Epithelial cell of proximal tubule (primary cell): ENCODE results near the gene SLC5A2. TPM values are rescaled to one million over a fixed set of nuclear protein-coding genes. Genes with fewer than 3 reads are reported as not detected.
"Not testable (repeated sequence)": the region's sequence is repeated elsewhere in the genome, so short reads cannot be mapped to it uniquely, and the experiment has no call there.

Experiments used
- DNase-seq: peaks from one replicate; pipeline ENCODE4 v3.0.0-alpha.2; 2011; ENCODE audit warnings: low read depth
- H3K4me3 ChIP-seq: 2 replicates; pipeline ENCODE4 v1.5.1; 2011; ENCODE audit warnings: low read depth, mild to moderate bottlenecking, low read length
- CTCF ChIP-seq: conservative IDR thresholded peaks from 2 replicates; pipeline ENCODE4 v1.5.1; 2012; ENCODE audit warnings: low read depth, mild to moderate bottlenecking, low read length
- total RNA-seq: library from RNA; depleted of rRNA; stranded (reverse); fragments of >200 nt; gene quantifications from 2 replicates; pipeline ENCODE4 v1.2.3, GENCODE V29; 2015

The SLC5A2 gene
- total RNA-seq, 1 donor from 2014 or later = not detected

GRCh38 chr16:31441956-31442355 is 41.0 kb upstream of the SLC5A2 start:
- DNase-seq = no peak
- peak overlapping the region; percentile 80 for H3K4me3 ChIP-seq
- no peak for TF ChIP-seq CTCF

DNA sequence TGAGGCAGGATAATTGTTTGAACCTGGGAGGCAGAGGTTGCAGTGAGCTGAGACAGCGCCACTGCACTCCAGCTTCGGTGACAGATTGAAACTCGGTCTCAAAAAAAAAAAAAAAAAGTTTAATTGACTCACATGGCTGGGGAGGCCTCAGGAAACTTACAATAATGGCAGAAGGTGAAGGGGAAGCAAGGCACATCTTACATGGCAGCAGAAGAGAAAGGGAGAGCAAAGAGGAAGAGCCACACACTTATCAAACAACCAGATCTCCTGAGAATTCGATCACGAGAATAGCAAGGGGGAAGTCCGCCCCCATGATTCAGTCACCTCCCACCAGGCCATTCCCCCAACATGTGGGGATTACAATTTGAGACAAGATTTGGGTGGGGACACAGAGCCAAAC is 37.0 kb upstream of the SLC5A2 start:
- not testable (repeated sequence) for DNase-seq, H3K4me3 ChIP-seq

DNA sequence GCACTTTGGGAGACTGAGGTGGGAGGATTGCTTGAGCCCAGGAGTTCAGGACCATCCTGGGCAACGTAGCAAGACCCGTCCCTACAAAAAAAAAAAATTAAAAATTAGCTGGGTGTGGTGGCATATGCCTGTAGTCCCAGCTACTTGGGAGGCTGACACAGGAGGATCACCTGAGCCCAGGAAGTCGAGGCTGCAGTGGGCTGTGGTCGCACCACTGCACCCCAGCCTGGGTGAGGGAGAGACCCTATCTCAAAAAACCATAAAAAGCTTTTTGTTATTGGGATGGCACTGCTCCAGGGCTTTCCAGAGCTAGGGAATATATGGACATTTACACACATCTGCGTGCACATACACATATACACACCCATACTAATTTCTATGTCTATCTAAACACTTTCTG is 31.7 kb upstream of the SLC5A2 start:
- no peak overlapping the region for H3K4me3 ChIP-seq
- DNase-seq = no peak
- no peak for TF ChIP-seq CTCF

GRCh38 chr16:31451681-31452351 is 31.1 kb upstream of the SLC5A2 start:
- DNase-seq = no peak
- no peak overlapping the region for H3K4me3 ChIP-seq
- peak; percentile 68 for TF ChIP-seq CTCF

DNA sequence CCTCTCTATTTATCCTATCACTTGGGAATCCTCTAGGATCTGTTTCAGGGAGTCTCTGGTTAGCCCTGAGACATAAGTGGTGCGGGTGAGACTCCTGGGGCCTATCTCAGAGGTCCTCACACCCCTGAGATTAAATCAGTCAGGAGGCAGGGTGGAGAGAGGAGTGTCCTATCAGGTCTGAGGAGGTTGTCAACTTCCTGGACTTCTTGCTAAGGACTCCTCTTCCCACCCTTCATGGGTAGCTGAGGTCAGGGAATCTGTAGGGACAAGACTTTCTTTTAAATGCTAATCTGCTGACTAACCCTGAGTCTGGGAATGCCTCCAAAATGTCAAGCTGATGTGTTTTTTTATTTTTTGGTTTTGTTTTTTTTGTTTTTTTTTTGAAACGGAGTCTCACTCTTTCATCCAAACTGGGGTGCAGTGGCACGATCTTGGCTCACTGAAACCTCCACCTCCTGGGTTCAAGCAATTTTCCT is 30.3 kb upstream of the SLC5A2 start:
- no peak for TF ChIP-seq CTCF
- no peak overlapping the region for H3K4me3 ChIP-seq
- no peak for DNase-seq

- DNase-seq = no peak
- no peak for TF ChIP-seq CTCF
- H3K4me3 ChIP-seq = no peak overlapping the region
These were observed 29.4 kb upstream of the SLC5A2 start for GRCh38 chr16:31453255-31454204.

GRCh38 chr16:31455601-31456314 is 27.2 kb upstream of the SLC5A2 start:
- TF ChIP-seq CTCF = peak; percentile 36
- no peak for DNase-seq
- H3K4me3 ChIP-seq = no peak overlapping the region
